Smooth muscle cell (in vitro differentiated cells): ENCODE data around the gene SMPX. TPM values are rescaled to one million over a fixed set of nuclear protein-coding genes. Genes with fewer than 3 reads are reported as not detected.

ENCODE experiments used
- DNase-seq: peaks from one replicate; lab custom pipeline; 2025; ENCODE audit not compliant: unreplicated experiment; lab: John Stamatoyannopoulos, UW
- H2AFZ ChIP-seq: fragments of 200-600 bp; sonication (generic); 2 replicates; pipeline ENCODE4 v1.6.0; 2016; ENCODE audit warnings: antibody characterized with exemption, low read depth, mild to moderate bottlenecking
- H3F3A ChIP-seq: fragments of 200-600 bp; sonication (generic); 2 replicates; pipeline ENCODE4 v1.6.0; 2017; ENCODE audit warnings: antibody characterized with exemption, low read depth
- H3K27ac ChIP-seq: fragments of 200-600 bp; sonication (generic); 2 replicates; pipeline ENCODE4 v1.5.1; 2016; ENCODE audit warnings: low read depth, mild to moderate bottlenecking
- H3K27me3 ChIP-seq: fragments of 200-600 bp; sonication (generic); 2 replicates; pipeline ENCODE4 v1.6.1; 2016; ENCODE audit warnings: low read depth, mild to moderate bottlenecking
- H3K36me3 ChIP-seq: fragments of 200-600 bp; sonication (generic); 2 replicates; pipeline ENCODE4 v1.5.1; 2016; ENCODE audit warnings: low read depth
- H3K4me1 ChIP-seq: fragments of 200-600 bp; sonication (generic); 2 replicates; pipeline ENCODE4 v1.5.1; 2016; ENCODE audit warnings: low read depth
- H3K4me2 ChIP-seq: fragments of 200-600 bp; sonication (generic); 2 replicates; pipeline ENCODE4 v1.6.0; 2016; ENCODE audit warnings: mild to moderate bottlenecking
- H3K4me3 ChIP-seq: fragments of 200-600 bp; sonication (generic); 2 replicates; pipeline ENCODE4 v1.5.1; 2016; ENCODE audit warnings: mild to moderate bottlenecking
- H3K79me2 ChIP-seq: fragments of 200-600 bp; sonication (generic); 2 replicates; pipeline ENCODE4 v1.6.0; 2016; ENCODE audit warnings: low read depth, mild to moderate bottlenecking
- H3K9ac ChIP-seq: fragments of 200-600 bp; sonication (generic); 2 replicates; pipeline ENCODE4 v1.6.0; 2016; ENCODE audit warnings: low read depth
- H3K9me3 ChIP-seq: fragments of 200-600 bp; sonication (generic); replicated peaks from 2 replicates; pipeline ENCODE4 v1.5.1; 2016; ENCODE audit warnings: low read depth
- H4K20me1 ChIP-seq: fragments of 200-600 bp; sonication (generic); 2 replicates; pipeline ENCODE4 v1.6.0; 2016; ENCODE audit warnings: low read depth
- CTCF ChIP-seq: fragments of 200-600 bp; sonication (generic); IDR thresholded peaks from 2 replicates; pipeline ENCODE4 v1.5.1; 2017; ENCODE audit warnings: borderline replicate concordance, mild to moderate bottlenecking, antibody characterized with exemption; ENCODE audit not compliant: insufficient read depth, poor library complexity, severe bottlenecking
- WGBS: methylation state at CpG from one replicate; pipeline ENCODE4 v1.1.7; 2016; ENCODE audit warnings: low lambda C conversion rate; 5-methylcytosine and 5-hydroxymethylcytosine counted together
- polyA plus RNA-seq: library from polyadenylated mRNA; unstranded; fragments of >200 nt; fragmentation: Nextera tagmentation; extraction: Ambion mirVana; gene quantifications from 2 replicates; pipeline ENCODE4 v1.2.1, GENCODE V29; 2016
- total RNA-seq: library from RNA; depleted of rRNA; stranded (reverse); fragments of >200 nt; gene quantifications from 2 replicates; pipeline ENCODE4 v1.2.3, GENCODE V29; 2014

SMPX gene
- total and polyA plus RNA-seq, 2 experiments from 2014 or later, result 0.37 TPM; not detected in 1

- WGBS, result 45% methylated on average over 2 of the region's 2 CpGs
- no peak overlapping the region for H3K4me2 ChIP-seq
These were observed 23.7 kb downstream of the SMPX start for GRCh38 chrX:21734175-21734574.

GRCh38 chrX:21733705-21734104, 24.2 kb downstream of the SMPX start:
- no peak overlapping the region for H3K4me2 ChIP-seq
- no peaks in the 10 kb centered on the region for H3F3A ChIP-seq

More at GRCh38 chrX:21734175-21734574, 23.7 kb downstream of the SMPX start:
- Histone ChIP-seq H3K9ac (no peak overlapping the region), H3K79me2 (no peaks in the 10 kb centered on the region), H3K27ac (peak overlapping the region; percentile 78), H3K9me3 (no peaks in the 10 kb centered on the region), H3F3A (no peaks in the 10 kb centered on the region), H3K27me3 (no peaks in the 10 kb centered on the region), H3K36me3 (no peaks in the 10 kb centered on the region), H3K4me3 (no peak overlapping the region), H3K4me1 (no peaks in the 10 kb centered on the region), H2AFZ (no peak overlapping the region), H4K20me1 (no peaks in the 10 kb centered on the region)
- no peak for TF ChIP-seq CTCF
- no peak for DNase-seq

GRCh38 chrX:21730026-21730425, 27.9 kb downstream of the SMPX start:
- Histone ChIP-seq H2AFZ (no peak overlapping the region), H4K20me1 (no peaks in the 10 kb centered on the region), H3F3A (no peaks in the 10 kb centered on the region), H3K36me3 (no peaks in the 10 kb centered on the region), H3K4me1 (no peaks in the 10 kb centered on the region), H3K9ac (no peak overlapping the region), H3K4me3 (no peak overlapping the region), H3K4me2 (no peak overlapping the region), H3K9me3 (no peaks in the 10 kb centered on the region), H3K79me2 (no peaks in the 10 kb centered on the region), H3K27ac (no peak overlapping the region), H3K27me3 (no peaks in the 10 kb centered on the region)
- no peak for DNase-seq
- no peak for TF ChIP-seq CTCF

More at GRCh38 chrX:21733705-21734104, 24.2 kb downstream of the SMPX start:
- Histone ChIP-seq H3K79me2 (no peaks in the 10 kb centered on the region), H3K9me3 (no peaks in the 10 kb centered on the region), H4K20me1 (no peaks in the 10 kb centered on the region), H2AFZ (no peak overlapping the region), H3K36me3 (no peaks in the 10 kb centered on the region), H3K9ac (no peak overlapping the region), H3K4me1 (no peaks in the 10 kb centered on the region), H3K4me3 (no peak overlapping the region), H3K27me3 (no peaks in the 10 kb centered on the region), H3K27ac (no peak overlapping the region)
- TF ChIP-seq CTCF, result no peak
- DNase-seq, result no peak
- 68% methylated on average over 1 of the region's 1 CpG for WGBS

- 78% methylated on average over 3 of the region's 3 CpGs for WGBS
- no peak overlapping the region for H2AFZ ChIP-seq
- no peaks in the 10 kb centered on the region for H3K4me1 ChIP-seq
- no peak overlapping the region for H3K9ac ChIP-seq
- TF ChIP-seq CTCF, result no peak
- H3K9me3 ChIP-seq, result no peaks in the 10 kb centered on the region
- H3K27ac ChIP-seq, result no peak overlapping the region
- no peaks in the 10 kb centered on the region for H4K20me1 ChIP-seq
- H3K4me2 ChIP-seq, result no peak overlapping the region
- H3F3A ChIP-seq, result no peaks in the 10 kb centered on the region
- no peaks in the 10 kb centered on the region for H3K27me3 ChIP-seq
- no peak overlapping the region for H3K4me3 ChIP-seq
- no peak for DNase-seq
- no peaks in the 10 kb centered on the region for H3K79me2 ChIP-seq
- H3K36me3 ChIP-seq, result no peaks in the 10 kb centered on the region
These were observed 29.5 kb downstream of the SMPX start for GRCh38 chrX:21728276-21728968.
